HepG2 (cell line): ENCODE measurements around the gene MAML1. TPM values are rescaled to one million over a fixed set of nuclear protein-coding genes. Genes with fewer than 3 reads are reported as not detected.

Experiments
- ATAC-seq: fragments of 200-7000 bp; cut with Tn5 transposase; 3 replicates; pipeline ENCODE4 v1.9.1; 2020; ENCODE audit warnings: mild to moderate bottlenecking, moderate library complexity
- BruUV-seq: library from RNA; stranded (reverse); fragments of 400-500 nt; replicated peaks from 2 replicates; lab custom pipeline; 2021; lab: Mats Ljungman, UMichigan
- CTCF ChIA-PET: fragments of 300-600 bp; formaldehyde crosslinking; extraction: SDS; loops from one replicate; lab custom pipeline; 2021; ENCODE audit warnings: low total read pairs, inconsistent platforms, low intra/inter-chr PET ratio; lab: Yijun Ruan, JAX
- POLR2A ChIA-PET: fragments of 350-600 bp; sonication (Branson Sonifier 250); formaldehyde crosslinking; loops from one replicate; lab custom pipeline; 2020; ENCODE audit warnings: antibody characterized with exemption, inconsistent platforms; lab: Yijun Ruan, JAX
- DNase-seq: peaks from one replicate; pipeline ENCODE4 v3.0.0-alpha.2; 2015; ENCODE audit warnings: low spot score
- FAIRE-seq: peaks from 3 replicates; lab custom pipeline; 2011; peaks lifted over from hg19 to GRCh38; lab: Jason Lieb, UNC
- H2AFZ ChIP-seq: one replicate; pipeline ENCODE4 v1.6.1; 2011; ENCODE audit warnings: low read length, inconsistent platforms
- H3K27ac ChIP-seq: fragments of 300-600 bp; 3 replicates; pipeline ENCODE4 v1.8.0; 2011; ENCODE audit warnings: mixed run types, mild to moderate bottlenecking, mixed read lengths, low read length, inconsistent platforms; ENCODE audit not compliant: insufficient read depth; ENCODE audit errors: extremely low read length
- H3K27me3 ChIP-seq, 2 experiments: fragments of 200-600 bp in 1 of 2; 2 replicates in 1 of 2; 3 replicates in 1 of 2; pipeline versions ENCODE4 v1.6.0 to v1.8.0; 2011; ENCODE audit warnings: low read length in 2 of 2, mild to moderate bottlenecking in 2 of 2, moderate library complexity in 2 of 2, inconsistent platforms in 1 of 2; ENCODE audit not compliant: insufficient read depth in 2 of 2, control insufficient read depth in 1 of 2
- H3K36me3 ChIP-seq, 2 experiments: fragments of 200-600 bp in 1 of 2; replicated peaks in 1 of 2; 2 replicates in 1 of 2; 3 replicates in 1 of 2; pipeline versions ENCODE4 v1.5.1 to v1.8.0; 2011; ENCODE audit warnings: low read length in 2 of 2, inconsistent platforms in 1 of 2; ENCODE audit not compliant: insufficient read depth in 2 of 2, control insufficient read depth in 1 of 2
- H3K4me1 ChIP-seq: 2 replicates; pipeline ENCODE4 v1.5.1; 2012; ENCODE audit warnings: low read length, inconsistent platforms; ENCODE audit not compliant: insufficient read depth
- H3K4me2 ChIP-seq: 2 replicates; pipeline ENCODE4 v1.6.0; 2011; ENCODE audit warnings: low read depth, low read length, inconsistent platforms
- H3K4me3 ChIP-seq, 3 experiments: fragments of 200-600 bp in 1 of 3; sonication (generic), shearing (Covaris generic) in 1 of 3; replicated peaks in 1 of 3; 2 replicates each; pipeline ENCODE4 v1.5.1; 2011 to 2016; ENCODE audit warnings: low read length in 3 of 3, inconsistent platforms in 2 of 3, low read depth in 2 of 3, mild to moderate bottlenecking in 2 of 3, control low read depth in 1 of 3, mixed read lengths in 1 of 3; ENCODE audit not compliant: insufficient read depth in 1 of 3
- H3K79me2 ChIP-seq: one replicate; pipeline ENCODE4 v1.6.1; 2011; ENCODE audit warnings: low read length, inconsistent platforms; ENCODE audit not compliant: insufficient read depth
- H3K9ac ChIP-seq: 2 replicates; pipeline ENCODE4 v1.6.0; 2011; ENCODE audit warnings: mild to moderate bottlenecking, low read depth, low read length, inconsistent platforms; ENCODE audit not compliant: insufficient read depth
- H3K9me3 ChIP-seq: 2 replicates; pipeline ENCODE4 v1.5.1; 2012; ENCODE audit warnings: mild to moderate bottlenecking, low read length
- H4K20me1 ChIP-seq: 2 replicates; pipeline ENCODE4 v1.6.0; 2011; ENCODE audit warnings: inconsistent platforms, mild to moderate bottlenecking, low read length, moderate library complexity; ENCODE audit not compliant: insufficient read depth
- GABPA ChIP-seq, 2 experiments: IDR thresholded peaks; 2 replicates each; pipeline ENCODE4 v1.6.1; 2011 to 2016; ENCODE audit warnings: low read depth in 2 of 2, low read length in 1 of 2, missing biosample characterization in 1 of 2, missing genetic modification characterization in 1 of 2
- NR2F1 ChIP-seq, 2 experiments: fragments of 450-650 bp in 1 of 2; formaldehyde crosslinking in 1 of 2; IDR thresholded peaks; 2 replicates each; pipeline versions ENCODE4 v1.5.0 to v1.6.1; 2016 to 2020; ENCODE audit warnings: mild to moderate bottlenecking in 1 of 2, missing compliant biosample characterization in 1 of 2, missing genetic modification reagents in 1 of 2, moderate library complexity in 1 of 2
- SP1 ChIP-seq, 2 experiments: fragments of 450-650 bp in 1 of 2; sonication (generic) in 1 of 2; formaldehyde crosslinking in 1 of 2; IDR thresholded peaks; 2 replicates each; pipeline versions ENCODE4 v1.4.0 to v1.6.1; 2016 to 2020; ENCODE audit warnings: missing genetic modification reagents in 1 of 2
- ZBTB20 ChIP-seq: sonication (generic); formaldehyde crosslinking; IDR thresholded peaks from 2 replicates; pipeline ENCODE4 v1.8.1; 2023; ENCODE audit warnings: missing genetic modification reagents, low read depth, mild to moderate bottlenecking, borderline replicate concordance
- ZNF773 ChIP-seq: sonication (generic); formaldehyde crosslinking; IDR thresholded peaks from 2 replicates; pipeline ENCODE4 v1.4.0; 2020; ENCODE audit warnings: missing genetic modification reagents, borderline replicate concordance
- ZNF792 ChIP-seq: IDR thresholded peaks from 2 replicates; pipeline ENCODE4 v1.6.1; 2016
- WGBS: methylation state at CpG from one replicate; pipeline ENCODE4 v1.1.6; 2017; ENCODE audit warnings: low lambda C conversion rate; 5-methylcytosine and 5-hydroxymethylcytosine counted together
- in situ Hi-C: cut with HindIII; loops from 2 replicates; pipeline ENCODE4 v1.10.0; 2017; ENCODE audit warnings: low pct_unique_long_range_greater_than_20kb; ENCODE audit not compliant: extremely low pct_ligation_motif_present
- intact Hi-C: fragments of 100-400 bp; cut with micrococcal nuclease; formaldehyde crosslinking; loops from one replicate; pipeline ENCODE4 v1.10.0; 2022; ENCODE audit not compliant: unreplicated experiment
- polyA plus RNA-seq, 8 experiments: library from polyadenylated mRNA; depleted of rRNA in 3 of 8; stranded (reverse) in 7 of 8; unstranded in 1 of 8; fragments of >200 nt; fragmentation: Illumina TruSeq in 4 of 8; extraction: Trizol in 4 of 8; gene quantifications; 2 replicates each; pipeline versions ENCODE4 v1.2.1 to v1.2.3, GENCODE V29; 2011 to 2016; ENCODE audit warnings: low read depth in 4 of 8, missing spikeins in 1 of 8, mixed read lengths in 1 of 8; ENCODE audit not compliant: insufficient read depth in 1 of 8
- total RNA-seq, 5 experiments: library from RNA; depleted of rRNA; stranded (reverse); fragments of >200 nt; fragmentation: Illumina TruSeq; extraction: Trizol; gene quantifications; 2 replicates each; pipeline ENCODE4 v1.2.3, GENCODE V29; 2016; ENCODE audit warnings: low read depth in 1 of 5
- TF ChIP-seq, protein P1 (sequence below): IDR thresholded peaks from 2 replicates; pipeline ENCODE4 v1.6.1; 2016
- TF ChIP-seq, protein P2 (sequence below): sonication (generic); formaldehyde crosslinking; IDR thresholded peaks from 2 replicates; pipeline ENCODE4 v1.5.1; 2020; ENCODE audit warnings: missing genetic modification reagents, mild to moderate bottlenecking, borderline replicate concordance
- TF ChIP-seq, protein P3 (sequence below), 2 experiments: sonication (generic) in 1 of 2; formaldehyde crosslinking in 1 of 2; IDR thresholded peaks; 2 replicates each; pipeline versions ENCODE4 v1.5.1 to v1.6.1; 2011 to 2020; ENCODE audit warnings: borderline replicate concordance in 1 of 2, low read depth in 1 of 2, low read length in 1 of 2, mild to moderate bottlenecking in 1 of 2, missing genetic modification reagents in 1 of 2, moderate library complexity in 1 of 2

MAML1 gene
- total and polyA plus RNA-seq, 2 of the 13 experiments (the other 11 are each of a cell fraction or from before 2014, with no cell fraction given), result 10.0 to 10.8 TPM

DNA sequence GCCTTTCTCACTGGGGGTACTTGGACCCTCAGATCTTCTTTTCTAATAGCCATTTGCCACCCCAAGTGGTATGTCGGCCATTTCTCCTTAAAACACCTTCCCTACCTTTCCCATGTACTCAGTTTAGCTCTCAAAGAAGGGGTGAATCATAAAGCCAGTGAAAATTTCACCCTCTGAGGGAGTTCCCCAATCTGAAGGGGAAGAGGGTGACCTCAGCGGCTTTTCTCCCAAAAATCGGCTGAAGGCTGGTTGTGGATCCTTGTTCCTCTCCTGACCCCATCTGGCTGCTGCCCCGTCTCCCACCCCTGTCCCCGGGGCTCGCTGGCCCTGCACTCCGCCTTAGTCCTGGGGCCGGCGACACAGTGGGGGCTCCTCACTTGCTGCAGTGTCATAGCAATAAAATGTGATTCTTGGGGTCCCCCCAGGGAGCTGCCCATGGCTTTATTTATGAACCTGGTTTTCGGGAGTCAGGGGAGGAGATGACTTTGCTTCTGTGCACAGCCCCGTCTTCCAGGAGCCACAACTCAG, 43.9 kb downstream of the MAML1 start:
- Histone ChIP-seq H2AFZ (no peak overlapping the region), H3K79me2 (no peaks in the 10 kb centered on the region), H3K27ac (no peak overlapping the region), H3K9ac (no peak overlapping the region), H3K4me3 (no peak overlapping the region), H3K4me2 (no peak overlapping the region), H3K9me3 (no peaks in the 10 kb centered on the region), H3K4me1 (no peaks in the 10 kb centered on the region), H3K36me3 (peaks cover 27 to 68% of the 10 kb centered on the region in 2 experiments), H3K27me3 (no peaks in the 10 kb centered on the region), H4K20me1 (no peaks in the 10 kb centered on the region)
- ATAC-seq, result no peak
- FAIRE-seq, result no peak
- TF ChIP-seq ZNF773 (CRISPR knock-in tag) (no peak), GABPA (IDR thresholded peaks at IDR 0.05; ENCODE audit: low read depth, low read length) (no peak), GABPA (CRISPR knock-in tag; IDR thresholded peaks at IDR 0.05; ENCODE audit: low read depth) (no peak), NR2F1 (CRISPR knock-in tag; IDR thresholded peaks at IDR 0.05) (no peak)
- TF ChIP-seq, protein P1, sequence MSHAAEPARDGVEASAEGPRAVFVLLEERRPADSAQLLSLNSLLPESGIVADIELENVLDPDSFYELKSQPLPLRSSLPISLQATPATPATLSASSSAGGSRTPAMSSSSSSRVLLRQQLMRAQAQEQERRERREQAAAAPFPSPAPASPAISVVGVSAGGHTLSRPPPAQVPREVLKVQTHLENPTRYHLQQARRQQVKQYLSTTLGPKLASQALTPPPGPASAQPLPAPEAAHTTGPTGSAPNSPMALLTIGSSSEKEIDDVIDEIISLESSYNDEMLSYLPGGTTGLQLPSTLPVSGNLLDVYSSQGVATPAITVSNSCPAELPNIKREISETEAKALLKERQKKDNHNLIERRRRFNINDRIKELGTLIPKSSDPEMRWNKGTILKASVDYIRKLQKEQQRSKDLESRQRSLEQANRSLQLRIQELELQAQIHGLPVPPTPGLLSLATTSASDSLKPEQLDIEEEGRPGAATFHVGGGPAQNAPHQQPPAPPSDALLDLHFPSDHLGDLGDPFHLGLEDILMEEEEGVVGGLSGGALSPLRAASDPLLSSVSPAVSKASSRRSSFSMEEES (CRISPR knock-in tag), result no peak
- 96% methylated on average over 11 of the region's 11 CpGs for WGBS
- POLR2A ChIA-PET, result no interaction called here
- in situ Hi-C loops, result no loop called here
- intact Hi-C loops, result no loop called here
- DNase-seq, result no peak
- CTCF ChIA-PET, result no interaction called here
- no TSS peak for BruUV-seq

DNA sequence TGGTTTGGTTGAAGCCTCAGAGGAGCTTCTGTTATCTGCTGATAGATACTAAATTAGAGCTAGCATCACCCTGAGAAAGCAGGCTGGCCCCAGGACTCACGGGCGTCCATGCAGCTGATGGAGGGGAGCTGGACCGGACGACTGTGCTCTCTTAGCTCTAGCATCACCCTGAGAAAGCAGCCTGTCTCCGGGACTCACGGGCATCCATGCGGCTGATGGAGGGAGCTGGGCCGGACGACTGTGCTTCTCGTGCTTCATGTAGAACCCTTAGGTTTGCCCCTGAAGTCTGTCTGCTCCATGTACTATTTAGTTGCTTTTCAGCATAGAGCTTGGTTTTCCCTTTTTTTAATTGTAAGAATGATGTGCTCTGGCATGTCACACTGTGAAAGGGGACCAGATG, 44.8 kb downstream of the MAML1 start:
- Histone ChIP-seq H3K27me3 (no peaks in the 10 kb centered on the region), H3K9me3 (no peaks in the 10 kb centered on the region), H3K4me2 (no peak overlapping the region), H3K27ac (no peak overlapping the region), H3K4me1 (no peaks in the 10 kb centered on the region), H4K20me1 (no peaks in the 10 kb centered on the region), H2AFZ (no peak overlapping the region), H3K9ac (no peak overlapping the region), H3K36me3 (peaks cover 24 to 62% of the 10 kb centered on the region in 2 experiments), H3K79me2 (no peaks in the 10 kb centered on the region), H3K4me3 (no peak overlapping the region)
- 95% methylated on average over 6 of the region's 10 CpGs for WGBS
- in situ Hi-C loops, result no loop called here
- FAIRE-seq (no peak), DNase-seq (no peak), ATAC-seq (no peak)
- CTCF ChIA-PET, result no interaction called here
- no TSS peak for BruUV-seq
- intact Hi-C loops, result no loop called here
- POLR2A ChIA-PET, result no interaction called here
- TF ChIP-seq ZNF792 (CRISPR knock-in tag), result no peak
- no peak for TF ChIP-seq SP1 (IDR thresholded peaks at IDR 0.05)
- no peak for TF ChIP-seq SP1 (CRISPR knock-in tag; IDR thresholded peaks at IDR 0.05)
- TF ChIP-seq, protein P2, sequence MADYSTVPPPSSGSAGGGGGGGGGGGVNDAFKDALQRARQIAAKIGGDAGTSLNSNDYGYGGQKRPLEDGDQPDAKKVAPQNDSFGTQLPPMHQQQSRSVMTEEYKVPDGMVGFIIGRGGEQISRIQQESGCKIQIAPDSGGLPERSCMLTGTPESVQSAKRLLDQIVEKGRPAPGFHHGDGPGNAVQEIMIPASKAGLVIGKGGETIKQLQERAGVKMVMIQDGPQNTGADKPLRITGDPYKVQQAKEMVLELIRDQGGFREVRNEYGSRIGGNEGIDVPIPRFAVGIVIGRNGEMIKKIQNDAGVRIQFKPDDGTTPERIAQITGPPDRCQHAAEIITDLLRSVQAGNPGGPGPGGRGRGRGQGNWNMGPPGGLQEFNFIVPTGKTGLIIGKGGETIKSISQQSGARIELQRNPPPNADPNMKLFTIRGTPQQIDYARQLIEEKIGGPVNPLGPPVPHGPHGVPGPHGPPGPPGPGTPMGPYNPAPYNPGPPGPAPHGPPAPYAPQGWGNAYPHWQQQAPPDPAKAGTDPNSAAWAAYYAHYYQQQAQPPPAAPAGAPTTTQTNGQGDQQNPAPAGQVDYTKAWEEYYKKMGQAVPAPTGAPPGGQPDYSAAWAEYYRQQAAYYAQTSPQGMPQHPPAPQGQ (CRISPR knock-in tag), result no peak
- TF ChIP-seq, protein P3, sequence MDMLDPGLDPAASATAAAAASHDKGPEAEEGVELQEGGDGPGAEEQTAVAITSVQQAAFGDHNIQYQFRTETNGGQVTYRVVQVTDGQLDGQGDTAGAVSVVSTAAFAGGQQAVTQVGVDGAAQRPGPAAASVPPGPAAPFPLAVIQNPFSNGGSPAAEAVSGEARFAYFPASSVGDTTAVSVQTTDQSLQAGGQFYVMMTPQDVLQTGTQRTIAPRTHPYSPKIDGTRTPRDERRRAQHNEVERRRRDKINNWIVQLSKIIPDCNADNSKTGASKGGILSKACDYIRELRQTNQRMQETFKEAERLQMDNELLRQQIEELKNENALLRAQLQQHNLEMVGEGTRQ (IDR thresholded peaks at IDR 0.05; ENCODE audit: low read depth, low read length), result no peak
- TF ChIP-seq, protein P3 (CRISPR knock-in tag; IDR thresholded peaks at IDR 0.05; ENCODE audit: borderline replicate concordance), result no peak
- no peak for TF ChIP-seq ZBTB20 (CRISPR knock-in tag)
